Upper lobe of left lung (tissue), 4 donors: ENCODE measurements around the gene NR2C2AP.

Source experiments
- EP300 ChIP-seq, 4 donors: sonication (generic); formaldehyde crosslinking; IDR thresholded peaks; one replicate each; pipeline ENCODE4 v1.5.1; 2017; ENCODE audit warnings: antibody characterized with exemption in 4 of 4, control low read depth in 2 of 4
- POLR2A ChIP-seq, 4 donors: fragments of 450-650 bp; IDR thresholded peaks; one replicate each; pipeline ENCODE4 v1.5.1; 2016 to 2017; ENCODE audit warnings: antibody characterized with exemption in 4 of 4, mild to moderate bottlenecking in 2 of 4
- POLR2AphosphoS5 ChIP-seq, 2 donors: sonication (generic); formaldehyde crosslinking; IDR thresholded peaks; one replicate each; pipeline ENCODE4 v1.5.1; 2017; ENCODE audit warnings: antibody characterized with exemption in 2 of 2
- TF ChIP-seq, protein P1 (sequence below), 6 experiments: fragments of 450-650 bp in 4 of 6; fragments of 200-600 bp in 2 of 6; sonication (generic) in 2 of 6; IDR thresholded peaks; one replicate each; pipeline ENCODE4 v1.5.1; 2016 to 2019; ENCODE audit warnings: antibody characterized with exemption in 6 of 6

DNA sequence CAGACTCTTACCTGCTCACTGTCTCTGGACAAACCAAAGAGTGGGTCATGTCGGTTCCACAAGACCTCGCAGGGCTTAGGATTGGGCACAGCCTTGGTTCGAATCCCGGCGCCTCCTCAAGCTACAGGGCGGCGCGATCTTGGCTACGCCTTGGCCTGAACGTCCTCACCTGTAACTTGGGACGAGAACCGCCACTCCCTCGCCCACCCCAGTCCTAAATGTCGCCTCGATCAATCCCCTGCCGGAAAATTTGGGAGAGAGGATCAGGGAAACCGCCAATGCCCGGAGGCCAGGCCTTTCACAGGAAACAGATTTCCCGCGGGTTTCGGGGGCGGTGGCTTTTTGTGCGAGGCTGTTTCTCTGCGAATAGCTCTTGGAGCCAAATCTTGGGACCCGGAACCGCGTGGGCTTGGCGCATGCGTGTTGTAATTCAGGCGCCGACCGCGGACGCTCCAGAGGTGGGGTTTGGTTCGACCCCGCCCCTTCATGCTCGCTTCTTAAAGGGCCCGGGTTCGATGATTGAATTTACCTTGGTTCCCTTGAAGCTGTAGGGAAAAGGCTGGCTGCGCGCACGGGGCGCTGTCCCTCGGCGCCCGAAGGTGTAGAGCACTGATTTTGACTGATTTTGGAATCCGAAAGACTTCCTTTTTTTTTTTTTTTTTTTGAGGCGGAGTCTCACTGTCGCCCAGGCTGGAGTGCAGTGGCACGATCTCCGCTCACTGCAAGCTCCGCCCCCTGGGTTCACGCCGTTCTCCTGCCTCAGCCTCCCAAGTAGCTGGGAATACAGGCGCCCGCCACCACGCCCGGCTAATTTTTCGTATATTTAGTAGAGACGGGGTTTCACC, at the start of gene NR2C2AP:
- TF ChIP-seq POLR2A (IDR thresholded peaks at IDR 0.05) = peak in 2 of 4 donors; percentile 7 to 40
- TF ChIP-seq, protein P1, sequence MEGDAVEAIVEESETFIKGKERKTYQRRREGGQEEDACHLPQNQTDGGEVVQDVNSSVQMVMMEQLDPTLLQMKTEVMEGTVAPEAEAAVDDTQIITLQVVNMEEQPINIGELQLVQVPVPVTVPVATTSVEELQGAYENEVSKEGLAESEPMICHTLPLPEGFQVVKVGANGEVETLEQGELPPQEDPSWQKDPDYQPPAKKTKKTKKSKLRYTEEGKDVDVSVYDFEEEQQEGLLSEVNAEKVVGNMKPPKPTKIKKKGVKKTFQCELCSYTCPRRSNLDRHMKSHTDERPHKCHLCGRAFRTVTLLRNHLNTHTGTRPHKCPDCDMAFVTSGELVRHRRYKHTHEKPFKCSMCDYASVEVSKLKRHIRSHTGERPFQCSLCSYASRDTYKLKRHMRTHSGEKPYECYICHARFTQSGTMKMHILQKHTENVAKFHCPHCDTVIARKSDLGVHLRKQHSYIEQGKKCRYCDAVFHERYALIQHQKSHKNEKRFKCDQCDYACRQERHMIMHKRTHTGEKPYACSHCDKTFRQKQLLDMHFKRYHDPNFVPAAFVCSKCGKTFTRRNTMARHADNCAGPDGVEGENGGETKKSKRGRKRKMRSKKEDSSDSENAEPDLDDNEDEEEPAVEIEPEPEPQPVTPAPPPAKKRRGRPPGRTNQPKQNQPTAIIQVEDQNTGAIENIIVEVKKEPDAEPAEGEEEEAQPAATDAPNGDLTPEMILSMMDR (IDR thresholded peaks at IDR 0.05) = no peak
- peak in 1 of 2 donors; percentile 53 for TF ChIP-seq POLR2AphosphoS5 (IDR thresholded peaks at IDR 0.05)
- TF ChIP-seq EP300 (IDR thresholded peaks at IDR 0.05) = no peak
